HepG2 (cell line): ENCODE results near the gene HHATL.

Experiments
- BHLHE40 ChIP-seq: IDR thresholded peaks from 2 replicates; pipeline ENCODE4 v1.6.1; 2011; ENCODE audit warnings: low read length, improper control_type of control experiment
- CEBPB ChIP-seq: IDR thresholded peaks from 2 replicates; pipeline ENCODE4 v1.6.1; 2011; ENCODE audit warnings: low read depth, low read length, improper control_type of control experiment, borderline replicate concordance
- CTCF ChIP-seq: sonication (generic); formaldehyde crosslinking; IDR thresholded peaks from 2 replicates; pipeline ENCODE4 v1.5.0; 2020; ENCODE audit warnings: mild to moderate bottlenecking, missing genetic modification reagents, moderate library complexity
- POLR2A ChIP-seq, 2 experiments: IDR thresholded peaks; 2 replicates each; pipeline ENCODE4 v1.6.1; 2011; ENCODE audit warnings: low read depth in 2 of 2, low read length in 2 of 2, mild to moderate bottlenecking in 1 of 2, moderate library complexity in 1 of 2; ENCODE audit not compliant: insufficient read depth in 1 of 2
- TAF1 ChIP-seq: sonication (generic); formaldehyde crosslinking; IDR thresholded peaks from 2 replicates; pipeline ENCODE4 v1.4.0; 2020; ENCODE audit warnings: missing genetic modification reagents
- ZBTB21 ChIP-seq: sonication (generic); formaldehyde crosslinking; IDR thresholded peaks from 2 replicates; pipeline ENCODE4 v1.4.0; 2020; ENCODE audit warnings: missing genetic modification reagents
- ZNF496 ChIP-seq: sonication (generic); formaldehyde crosslinking; IDR thresholded peaks from 2 replicates; pipeline ENCODE4 v1.8.1; 2023; ENCODE audit warnings: mild to moderate bottlenecking, moderate library complexity, missing genetic modification reagents; ENCODE audit not compliant: insufficient replicate concordance
- TF ChIP-seq, protein P1 (sequence below): sonication (generic); formaldehyde crosslinking; IDR thresholded peaks from 2 replicates; pipeline ENCODE4 v1.4.0; 2020; ENCODE audit warnings: low read depth, mild to moderate bottlenecking, missing genetic modification reagents
- TF ChIP-seq, protein P2 (sequence below): fragments of 450-650 bp; IDR thresholded peaks from 2 replicates; pipeline ENCODE4 v1.6.1; 2017

DNA sequence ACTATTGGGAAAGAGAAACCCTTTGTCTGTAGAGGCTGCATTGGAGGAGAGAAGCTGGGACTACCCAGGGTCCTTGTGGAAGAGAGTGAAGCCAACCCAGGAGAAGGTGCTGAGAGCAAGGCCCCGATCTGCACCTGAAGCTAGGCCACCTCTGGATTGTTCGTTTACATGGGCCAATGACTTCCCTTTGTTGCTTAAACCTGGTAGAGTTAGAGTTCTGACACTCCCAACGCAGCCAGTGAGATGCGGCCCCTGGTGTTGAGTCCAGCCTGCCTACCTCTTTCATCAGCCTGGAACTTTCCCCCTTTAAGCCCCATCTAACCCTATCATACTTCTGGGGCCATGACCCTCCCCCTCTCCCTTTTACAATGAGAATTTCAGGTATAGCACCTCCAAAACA lies 39.7 kb upstream of the HHATL start:
- TF ChIP-seq, protein P1, sequence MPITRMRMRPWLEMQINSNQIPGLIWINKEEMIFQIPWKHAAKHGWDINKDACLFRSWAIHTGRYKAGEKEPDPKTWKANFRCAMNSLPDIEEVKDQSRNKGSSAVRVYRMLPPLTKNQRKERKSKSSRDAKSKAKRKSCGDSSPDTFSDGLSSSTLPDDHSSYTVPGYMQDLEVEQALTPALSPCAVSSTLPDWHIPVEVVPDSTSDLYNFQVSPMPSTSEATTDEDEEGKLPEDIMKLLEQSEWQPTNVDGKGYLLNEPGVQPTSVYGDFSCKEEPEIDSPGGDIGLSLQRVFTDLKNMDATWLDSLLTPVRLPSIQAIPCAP (CRISPR knock-in tag), result no peak
- TF ChIP-seq TAF1, result no peak
- TF ChIP-seq POLR2A (IDR thresholded peaks at IDR 0.05; ENCODE audit: insufficient read depth in 1 of 2, low read depth in 2 of 2, low read length in 2 of 2), result no peak
- no peak for TF ChIP-seq ZNF496 (CRISPR knock-in tag)
- no peak for TF ChIP-seq BHLHE40
- TF ChIP-seq ZBTB21 (CRISPR knock-in tag), result no peak
- no peak; the same call in 1 of the 2 replicates for TF ChIP-seq CEBPB
- TF ChIP-seq, protein P2, sequence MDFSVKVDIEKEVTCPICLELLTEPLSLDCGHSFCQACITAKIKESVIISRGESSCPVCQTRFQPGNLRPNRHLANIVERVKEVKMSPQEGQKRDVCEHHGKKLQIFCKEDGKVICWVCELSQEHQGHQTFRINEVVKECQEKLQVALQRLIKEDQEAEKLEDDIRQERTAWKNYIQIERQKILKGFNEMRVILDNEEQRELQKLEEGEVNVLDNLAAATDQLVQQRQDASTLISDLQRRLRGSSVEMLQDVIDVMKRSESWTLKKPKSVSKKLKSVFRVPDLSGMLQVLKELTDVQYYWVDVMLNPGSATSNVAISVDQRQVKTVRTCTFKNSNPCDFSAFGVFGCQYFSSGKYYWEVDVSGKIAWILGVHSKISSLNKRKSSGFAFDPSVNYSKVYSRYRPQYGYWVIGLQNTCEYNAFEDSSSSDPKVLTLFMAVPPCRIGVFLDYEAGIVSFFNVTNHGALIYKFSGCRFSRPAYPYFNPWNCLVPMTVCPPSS, result no peak
- no peak for TF ChIP-seq CTCF (CRISPR knock-in tag)
